Measurements from ENCODE around the gene ARFGEF3. TPM values are rescaled to one million over a fixed set of nuclear protein-coding genes. Genes with fewer than 3 reads are reported as not detected.

Gene ARFGEF3
- total and polyA plus RNA-seq, 2 experiments from 2014 or later: 5.8 to 24.6 TPM

GRCh38 chr6:138253731-138254130 is 92.0 kb downstream of the ARFGEF3 start:
- TF ChIP-seq EZH2 (IDR thresholded peaks at IDR 0.05; ENCODE audit: low read depth, unreplicated experiment) (no peak), ZNF114 (CRISPR knock-in tag; IDR thresholded peaks at IDR 0.05) (no peak), CREB1 (CRISPR knock-in tag; IDR thresholded peaks at IDR 0.05; ENCODE audit: low read depth) (no peak), CTCF (conservative IDR thresholded peaks at IDR 0.05; ENCODE audit: low read depth in 2 of 2) (no peak), POLR2AphosphoS5 (IDR thresholded peaks at IDR 0.05; ENCODE audit: low read depth) (no peak), REST (IDR thresholded peaks at IDR 0.05; ENCODE audit: unreplicated experiment) (no peak), ZNF462 (CRISPR knock-in tag; IDR thresholded peaks at IDR 0.05) (no peak), EZH2phosphoT487 (IDR thresholded peaks at IDR 0.05; ENCODE audit: unreplicated experiment) (no peak), ZNF331 (CRISPR knock-in tag; IDR thresholded peaks at IDR 0.05; ENCODE audit: low read depth) (no peak), JUNB (IDR thresholded peaks at IDR 0.05; ENCODE audit: unreplicated experiment) (no peak), STAT1 (IDR thresholded peaks at IDR 0.05; ENCODE audit: unreplicated experiment) (no peak), NANOG (IDR thresholded peaks at IDR 0.05; ENCODE audit: borderline replicate concordance) (no peak)
- TF ChIP-seq, protein P1, sequence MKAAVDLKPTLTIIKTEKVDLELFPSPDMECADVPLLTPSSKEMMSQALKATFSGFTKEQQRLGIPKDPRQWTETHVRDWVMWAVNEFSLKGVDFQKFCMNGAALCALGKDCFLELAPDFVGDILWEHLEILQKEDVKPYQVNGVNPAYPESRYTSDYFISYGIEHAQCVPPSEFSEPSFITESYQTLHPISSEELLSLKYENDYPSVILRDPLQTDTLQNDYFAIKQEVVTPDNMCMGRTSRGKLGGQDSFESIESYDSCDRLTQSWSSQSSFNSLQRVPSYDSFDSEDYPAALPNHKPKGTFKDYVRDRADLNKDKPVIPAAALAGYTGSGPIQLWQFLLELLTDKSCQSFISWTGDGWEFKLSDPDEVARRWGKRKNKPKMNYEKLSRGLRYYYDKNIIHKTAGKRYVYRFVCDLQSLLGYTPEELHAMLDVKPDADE (IDR thresholded peaks at IDR 0.05): no peak
- H3K4me1 ChIP-seq (ENCODE audit: insufficient read depth): no peaks in the 10 kb centered on the region
- no peak overlapping the region for H3K4me2 ChIP-seq
- ATAC-seq (no peak), DNase-seq (ENCODE audit: low spot score) (no peak)
- no peak overlapping the region for H3K4me3 Mint-ChIP-seq
- peaks cover 8% of the 10 kb centered on the region; the same call in 1 of the 3 replicates for H3K36me3 Mint-ChIP-seq (ENCODE audit: low read depth)
- no peaks in the 10 kb centered on the region; the same call in 1 of the 2 replicates for H4K20me1 ChIP-seq (replicated peaks; ENCODE audit: insufficient read depth)
- no peaks in the 10 kb centered on the region for H3K27me3 Mint-ChIP-seq (ENCODE audit: insufficient read depth, low read depth, poor library complexity)
- no peaks in the 10 kb centered on the region for H3K9me3 Mint-ChIP-seq
- H3K27ac ChIP-seq (ENCODE audit: low read depth): no peak overlapping the region
- H3K4me1 Mint-ChIP-seq: no peaks in the 10 kb centered on the region
- no peaks in the 10 kb centered on the region for H3K27me3 ChIP-seq (ENCODE audit: insufficient read depth)
- no peak overlapping the region for H3K4me3 ChIP-seq
- peaks cover 3% of the 10 kb centered on the region; the same call in 1 of the 2 replicates for H3K36me3 ChIP-seq (ENCODE audit: insufficient read depth)
- no peaks in the 10 kb centered on the region for H3K79me2 ChIP-seq (replicated peaks; ENCODE audit: insufficient read depth)
- no peaks in the 10 kb centered on the region for H3F3A ChIP-seq (replicated peaks; ENCODE audit: low read depth)
- H2AFZ ChIP-seq: no peak overlapping the region
- no peaks in the 10 kb centered on the region for H3K9me2 ChIP-seq (ENCODE audit: insufficient read depth)
- no peak overlapping the region for H3K27ac Mint-ChIP-seq
